ENCODE data around the gene ATP6V0A4.

- TF ChIP-seq CTCF (IDR thresholded peaks at IDR 0.05; ENCODE audit: low read length) (no peak), EZH2 (IDR thresholded peaks at IDR 0.05; ENCODE audit: borderline replicate concordance, low read length) (no peak)
Measured at GRCh38 chr7:138752518-138753149, 45.4 kb downstream of the ATP6V0A4 start.
